Loucy (cell line): ENCODE data around the gene CHRM1.

Experiments used
- H2AFZ ChIP-seq: fragments of 200-600 bp; sonication (generic); 2 replicates; pipeline ENCODE4 v1.6.0; 2016; ENCODE audit warnings: antibody characterized with exemption, mild to moderate bottlenecking, low read length, moderate library complexity
- H3F3A ChIP-seq: fragments of 200-600 bp; 2 replicates; pipeline ENCODE4 v1.6.0; 2016; ENCODE audit warnings: antibody characterized with exemption, low read depth, mild to moderate bottlenecking
- H3K27me3 ChIP-seq: fragments of 200-600 bp; sonication (generic); 2 replicates; pipeline ENCODE4 v1.6.1; 2014; ENCODE audit warnings: low read length, mild to moderate bottlenecking; ENCODE audit not compliant: insufficient read depth, poor library complexity, severe bottlenecking
- H3K36me3 ChIP-seq: fragments of 200-600 bp; sonication (generic); 2 replicates; pipeline ENCODE4 v1.6.1; 2016; ENCODE audit warnings: low read length; ENCODE audit not compliant: insufficient read depth
- H3K4me1 ChIP-seq: fragments of 200-600 bp; sonication (generic); 2 replicates; pipeline ENCODE4 v1.5.1; 2014; ENCODE audit warnings: low read length, mild to moderate bottlenecking; ENCODE audit not compliant: insufficient read depth, poor library complexity, severe bottlenecking
- H3K4me2 ChIP-seq: fragments of 200-600 bp; sonication (generic); 2 replicates; pipeline ENCODE4 v1.6.0; 2014; ENCODE audit warnings: antibody characterized with exemption, low read length, low read depth, mild to moderate bottlenecking; ENCODE audit not compliant: poor library complexity, severe bottlenecking
- H3K4me3 ChIP-seq: fragments of 200-600 bp; sonication (generic); 2 replicates; pipeline ENCODE4 v1.5.1; 2014; ENCODE audit warnings: low read length, mild to moderate bottlenecking, mixed read lengths; ENCODE audit not compliant: poor library complexity, severe bottlenecking
- H3K79me2 ChIP-seq: fragments of 200-600 bp; sonication (generic); 2 replicates; pipeline ENCODE4 v1.6.1; 2014; ENCODE audit warnings: low read length; ENCODE audit not compliant: insufficient read depth
- H3K9ac ChIP-seq: fragments of 200-600 bp; sonication (generic); 2 replicates; pipeline ENCODE4 v1.6.0; 2014; ENCODE audit warnings: mild to moderate bottlenecking, low read depth, low read length, moderate library complexity; ENCODE audit not compliant: poor library complexity, severe bottlenecking
- H3K9me2 ChIP-seq: fragments of 200-600 bp; sonication (generic); replicated peaks from 2 replicates; pipeline ENCODE4 v1.6.1; 2016; ENCODE audit warnings: low read depth, low read length, mixed read lengths
- H3K9me3 ChIP-seq: fragments of 200-600 bp; sonication (generic); 2 replicates; pipeline ENCODE4 v1.6.1; 2014; ENCODE audit warnings: mild to moderate bottlenecking, antibody characterized with exemption, low read length, low read depth; ENCODE audit not compliant: insufficient read depth
- H4K20me1 ChIP-seq: fragments of 200-600 bp; sonication (generic); 2 replicates; pipeline ENCODE4 v1.6.0; 2014; ENCODE audit warnings: antibody characterized with exemption, low read length, mild to moderate bottlenecking; ENCODE audit not compliant: insufficient read depth, poor library complexity, severe bottlenecking
- EZH2phosphoT487 ChIP-seq: fragments of 200-600 bp; IDR thresholded peaks from 2 replicates; pipeline ENCODE4 v1.6.1; 2018; ENCODE audit warnings: antibody characterized with exemption, mild to moderate bottlenecking, moderate library complexity, borderline replicate concordance
- TF ChIP-seq, protein P1 (sequence below): fragments of 200-600 bp; sonication (generic); conservative IDR thresholded peaks from 2 replicates; pipeline ENCODE4 v1.5.1; 2014; ENCODE audit warnings: mild to moderate bottlenecking, antibody characterized with exemption, low read length

CHRM1 gene

DNA sequence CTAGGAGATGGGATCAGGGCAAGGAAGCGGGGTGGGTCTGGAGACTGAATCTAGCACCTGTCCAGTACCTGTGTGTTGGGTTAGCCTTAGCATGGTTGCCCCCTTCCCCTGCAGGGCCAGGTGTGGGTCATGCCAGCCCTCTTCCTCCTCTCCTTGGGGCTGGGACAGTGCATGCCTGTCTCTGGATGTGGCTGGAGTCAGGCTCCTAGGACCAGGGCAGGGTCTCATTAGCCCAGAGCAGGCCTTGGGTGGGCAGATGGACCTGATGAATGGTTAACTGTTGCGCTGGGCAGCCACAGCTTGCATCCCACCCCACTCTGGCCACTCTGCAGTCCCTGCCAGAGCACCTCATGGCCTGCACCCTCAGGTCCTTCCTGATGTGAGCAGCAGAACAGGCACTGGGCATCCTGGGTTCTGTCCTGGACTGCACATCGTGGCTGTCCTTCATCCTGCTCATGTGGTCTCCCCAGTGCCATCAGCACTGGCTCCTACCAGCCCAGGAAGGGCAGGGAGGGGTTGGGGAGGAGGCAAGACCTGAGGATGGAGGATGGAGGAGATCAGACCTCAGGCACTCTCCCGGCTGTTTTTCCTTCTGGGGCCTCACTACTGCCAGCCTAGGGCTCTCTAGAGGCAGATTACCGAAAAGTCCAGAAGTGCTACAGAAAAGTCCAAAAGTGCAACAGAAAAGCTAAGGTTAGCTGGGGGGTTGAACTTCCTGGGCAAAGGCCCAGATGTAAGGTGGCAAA, 12.8 kb upstream of the CHRM1 start:
- Histone ChIP-seq H3K79me2 (no peaks in the 10 kb centered on the region), H3K36me3 (no peaks in the 10 kb centered on the region), H3K9me2 (no peaks in the 10 kb centered on the region), H3K4me2 (no peak overlapping the region), H3K4me1 (no peaks in the 10 kb centered on the region), H3K4me3 (no peak overlapping the region), H4K20me1 (no peaks in the 10 kb centered on the region), H3K9ac (no peak overlapping the region), H3K9me3 (no peaks in the 10 kb centered on the region), H2AFZ (no peak overlapping the region), H3F3A (no peaks in the 10 kb centered on the region), H3K27me3 (no peaks in the 10 kb centered on the region)
- TF ChIP-seq EZH2phosphoT487 = no peak
- TF ChIP-seq, protein P1, sequence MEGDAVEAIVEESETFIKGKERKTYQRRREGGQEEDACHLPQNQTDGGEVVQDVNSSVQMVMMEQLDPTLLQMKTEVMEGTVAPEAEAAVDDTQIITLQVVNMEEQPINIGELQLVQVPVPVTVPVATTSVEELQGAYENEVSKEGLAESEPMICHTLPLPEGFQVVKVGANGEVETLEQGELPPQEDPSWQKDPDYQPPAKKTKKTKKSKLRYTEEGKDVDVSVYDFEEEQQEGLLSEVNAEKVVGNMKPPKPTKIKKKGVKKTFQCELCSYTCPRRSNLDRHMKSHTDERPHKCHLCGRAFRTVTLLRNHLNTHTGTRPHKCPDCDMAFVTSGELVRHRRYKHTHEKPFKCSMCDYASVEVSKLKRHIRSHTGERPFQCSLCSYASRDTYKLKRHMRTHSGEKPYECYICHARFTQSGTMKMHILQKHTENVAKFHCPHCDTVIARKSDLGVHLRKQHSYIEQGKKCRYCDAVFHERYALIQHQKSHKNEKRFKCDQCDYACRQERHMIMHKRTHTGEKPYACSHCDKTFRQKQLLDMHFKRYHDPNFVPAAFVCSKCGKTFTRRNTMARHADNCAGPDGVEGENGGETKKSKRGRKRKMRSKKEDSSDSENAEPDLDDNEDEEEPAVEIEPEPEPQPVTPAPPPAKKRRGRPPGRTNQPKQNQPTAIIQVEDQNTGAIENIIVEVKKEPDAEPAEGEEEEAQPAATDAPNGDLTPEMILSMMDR = no peak

DNA sequence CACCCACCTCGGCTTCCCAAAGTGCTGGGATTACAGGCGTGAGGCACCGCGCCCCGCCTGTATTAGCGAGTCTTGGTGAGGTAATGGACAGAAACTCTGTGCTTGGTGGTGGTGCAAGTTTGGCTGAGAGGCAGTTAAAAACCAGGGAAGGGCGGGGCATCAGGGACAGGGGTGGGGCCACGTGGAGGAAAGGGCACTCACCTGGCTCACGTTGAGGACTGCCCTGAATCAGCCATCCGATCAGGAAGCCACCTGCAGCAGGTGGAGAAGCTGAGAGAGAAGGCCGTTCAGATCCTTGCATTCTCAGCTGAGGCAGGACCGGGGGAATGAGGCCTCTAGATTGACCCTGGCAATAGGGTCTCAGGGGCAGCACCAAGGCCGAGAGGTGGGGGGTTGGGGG, 12.1 kb upstream of the CHRM1 start:
- Histone ChIP-seq H2AFZ (no peak overlapping the region), H3K9ac (no peak overlapping the region), H3K4me2 (no peak overlapping the region), H3K27me3 (no peaks in the 10 kb centered on the region), H3K36me3 (no peaks in the 10 kb centered on the region), H3K4me3 (no peak overlapping the region), H3F3A (no peaks in the 10 kb centered on the region), H3K79me2 (no peaks in the 10 kb centered on the region), H3K4me1 (no peaks in the 10 kb centered on the region), H3K9me2 (no peaks in the 10 kb centered on the region), H4K20me1 (no peaks in the 10 kb centered on the region), H3K9me3 (no peaks in the 10 kb centered on the region)
- TF ChIP-seq EZH2phosphoT487 = no peak
- TF ChIP-seq, protein P1 = no peak

- Histone ChIP-seq H4K20me1 (no peaks in the 10 kb centered on the region), H3F3A (no peaks in the 10 kb centered on the region), H3K9me2 (no peaks in the 10 kb centered on the region), H3K4me2 (no peak overlapping the region), H3K27me3 (no peaks in the 10 kb centered on the region), H3K9me3 (no peaks in the 10 kb centered on the region), H3K4me1 (no peaks in the 10 kb centered on the region), H3K4me3 (no peak overlapping the region), H3K79me2 (no peaks in the 10 kb centered on the region), H3K9ac (no peak overlapping the region), H2AFZ (no peak overlapping the region), H3K36me3 (no peaks in the 10 kb centered on the region)
- TF ChIP-seq, protein P1 = no peak
- TF ChIP-seq EZH2phosphoT487 = no peak
Measured at GRCh38 chr11:62931499-62932278, 10.5 kb upstream of the CHRM1 start.
